HG02973 (cell line): Measurements from ENCODE around the gene PACSIN1.
"Not testable (repeated sequence)": the region's sequence is repeated elsewhere in the genome, so short reads cannot be mapped to it uniquely, and the experiment has no call there.

Experiments
- ATAC-seq: cut with Tn5 transposase; IDR thresholded peaks from one replicate; pipeline ENCODE4 v1.9.1; 2021; ENCODE audit warnings: moderate library complexity; ENCODE audit not compliant: unreplicated experiment

PACSIN1 gene

GRCh38 chr6:34484899-34485298 is 19.0 kb downstream of the PACSIN1 start:
- ATAC-seq = no peak

- no peak for ATAC-seq
Observed at GRCh38 chr6:34485321-34486060, 19.6 kb downstream of the PACSIN1 start.

- ATAC-seq = no peak
Observed at GRCh38 chr6:34486106-34486740, 20.3 kb downstream of the PACSIN1 start.

GRCh38 chr6:34486886-34487285 is 21.0 kb downstream of the PACSIN1 start:
- ATAC-seq = not testable (repeated sequence)

- no peak for ATAC-seq
Observed at GRCh38 chr6:34487536-34487935, 21.7 kb downstream of the PACSIN1 start.

GRCh38 chr6:34489207-34489805 is 23.4 kb downstream of the PACSIN1 start:
- no peak for ATAC-seq

GRCh38 chr6:34490390-34491090 is 24.7 kb downstream of the PACSIN1 start:
- no peak for ATAC-seq

- no peak for ATAC-seq
Observed at GRCh38 chr6:34491091-34491430, 25.2 kb downstream of the PACSIN1 start.

GRCh38 chr6:34493344-34493743 is 27.5 kb downstream of the PACSIN1 start:
- ATAC-seq = no peak

- no peak for ATAC-seq
Observed at GRCh38 chr6:34494973-34495372, 29.1 kb downstream of the PACSIN1 start.

- ATAC-seq = no peak
Observed at GRCh38 chr6:34496103-34496685, 30.3 kb downstream of the PACSIN1 start.

GRCh38 chr6:34497411-34497810 is 31.5 kb downstream of the PACSIN1 start:
- ATAC-seq = no peak

- ATAC-seq = no peak
Observed at GRCh38 chr6:34506718-34507117, 40.8 kb downstream of the PACSIN1 start.

- ATAC-seq = no peak
Observed at GRCh38 chr6:34508425-34508824, 42.5 kb downstream of the PACSIN1 start.

- ATAC-seq = no peak
Observed at GRCh38 chr6:34509782-34510181, 43.9 kb downstream of the PACSIN1 start.

- ATAC-seq = no peak
Observed at GRCh38 chr6:34510299-34510698, 44.4 kb downstream of the PACSIN1 start.

- ATAC-seq = no peak
Observed at GRCh38 chr6:34511214-34511914, 45.5 kb downstream of the PACSIN1 start.

GRCh38 chr6:34511915-34512737 is 46.2 kb downstream of the PACSIN1 start:
- ATAC-seq = no peak

- ATAC-seq = no peak
Observed at GRCh38 chr6:34512738-34513115, 46.9 kb downstream of the PACSIN1 start.

- no peak for ATAC-seq
Observed at GRCh38 chr6:34513646-34514045, 47.8 kb downstream of the PACSIN1 start.
